BLaER1 (cell line): ENCODE data around the gene ENTHD1.

ENCODE experiments used
- H3K27ac ChIP-seq: shearing (Covaris generic); formaldehyde crosslinking; 2 replicates; pipeline ENCODE4 v1.8.1; 2022
- H3K27me3 ChIP-seq: shearing (Covaris generic); formaldehyde crosslinking; 2 replicates; pipeline ENCODE4 v1.8.1; 2022
- H3K36me3 ChIP-seq: shearing (Covaris generic); formaldehyde crosslinking; 2 replicates; pipeline ENCODE4 v1.8.1; 2022
- H3K4me1 ChIP-seq: shearing (Covaris generic); formaldehyde crosslinking; 2 replicates; pipeline ENCODE4 v1.8.1; 2022
- H3K4me2 ChIP-seq: shearing (Covaris generic); formaldehyde crosslinking; 2 replicates; pipeline ENCODE4 v1.8.1; 2022
- H3K4me3 ChIP-seq: shearing (Covaris generic); formaldehyde crosslinking; 2 replicates; pipeline ENCODE4 v1.8.1; 2022
- H3K9ac ChIP-seq: shearing (Covaris generic); formaldehyde crosslinking; 2 replicates; pipeline ENCODE4 v1.8.1; 2022
- H3K9me3 ChIP-seq: shearing (Covaris generic); formaldehyde crosslinking; 2 replicates; pipeline ENCODE4 v1.8.1; 2022
- H4K20me1 ChIP-seq: shearing (Covaris generic); formaldehyde crosslinking; 2 replicates; pipeline ENCODE4 v1.8.1; 2022
- Cebpa-rat ChIP-seq: shearing (Covaris generic); IDR thresholded peaks from 2 replicates; pipeline ENCODE4 v1.8.1; 2022

ENTHD1 gene, protein sequence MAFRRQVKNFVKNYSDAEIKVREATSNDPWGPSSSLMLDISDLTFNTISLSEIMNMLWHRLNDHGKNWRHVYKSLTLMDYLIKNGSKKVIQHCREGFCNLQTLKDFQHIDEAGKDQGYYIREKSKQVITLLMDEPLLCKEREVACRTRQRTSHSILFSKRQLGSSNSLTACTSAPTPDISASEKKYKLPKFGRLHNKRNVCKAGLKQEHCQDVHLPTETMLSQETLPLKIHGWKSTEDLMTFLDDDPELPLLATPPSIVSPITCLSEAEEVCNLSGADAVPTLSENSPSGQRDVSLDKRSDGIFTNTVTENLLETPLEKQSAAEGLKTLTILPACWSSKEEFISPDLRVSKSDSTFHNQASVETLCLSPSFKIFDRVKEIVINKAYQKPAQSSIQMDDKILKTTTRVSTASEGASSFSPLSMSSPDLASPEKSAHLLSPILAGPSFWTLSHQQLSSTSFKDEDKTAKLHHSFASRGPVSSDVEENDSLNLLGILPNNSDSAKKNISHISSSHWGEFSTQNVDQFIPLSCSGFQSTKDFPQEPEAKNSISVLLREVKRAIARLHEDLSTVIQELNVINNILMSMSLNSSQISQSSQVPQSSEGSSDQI

DNA sequence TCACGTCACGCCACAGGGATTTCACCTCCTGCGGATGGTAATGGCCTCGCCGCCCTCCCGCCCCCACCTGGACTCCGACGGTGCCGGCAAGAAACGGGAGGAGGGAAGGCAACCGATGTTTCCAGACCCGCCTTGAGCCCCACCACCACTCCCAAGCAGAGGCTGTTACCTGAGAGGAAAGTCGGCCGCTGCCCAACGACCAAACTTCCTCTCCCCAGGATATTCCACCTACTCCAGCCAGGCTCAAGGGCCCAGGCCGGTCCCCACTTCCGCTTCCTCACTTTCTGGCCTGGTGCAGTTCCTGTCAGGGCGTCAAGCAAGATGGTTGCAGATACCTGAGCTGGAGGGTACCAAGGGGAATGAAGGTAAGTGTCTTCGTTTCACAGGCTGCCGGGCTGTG lies at the start of gene ENTHD1:
Gene ENTHD1, minus strand, starts transcription at position 235 of the 400 bp plus-strand sequence. CDS start 6,012 bp downstream, outside the sequence.
- no peak within 1 kb of the TSS for H3K9ac ChIP-seq
- H3K27ac ChIP-seq = no peak within 1 kb of the TSS
- no peaks in the 10 kb centered on the region for H3K27me3 ChIP-seq
- peaks cover 16% of the 10 kb centered on the region for H3K4me1 ChIP-seq
- H4K20me1 ChIP-seq = no peaks in the 10 kb centered on the region
- no peak for TF ChIP-seq Cebpa-rat
- H3K36me3 ChIP-seq = no peaks in the 10 kb centered on the region
- H3K4me2 ChIP-seq = no peak within 1 kb of the TSS
- no peaks in the 10 kb centered on the region for H3K9me3 ChIP-seq
- no peak within 1 kb of the TSS for H3K4me3 ChIP-seq

DNA sequence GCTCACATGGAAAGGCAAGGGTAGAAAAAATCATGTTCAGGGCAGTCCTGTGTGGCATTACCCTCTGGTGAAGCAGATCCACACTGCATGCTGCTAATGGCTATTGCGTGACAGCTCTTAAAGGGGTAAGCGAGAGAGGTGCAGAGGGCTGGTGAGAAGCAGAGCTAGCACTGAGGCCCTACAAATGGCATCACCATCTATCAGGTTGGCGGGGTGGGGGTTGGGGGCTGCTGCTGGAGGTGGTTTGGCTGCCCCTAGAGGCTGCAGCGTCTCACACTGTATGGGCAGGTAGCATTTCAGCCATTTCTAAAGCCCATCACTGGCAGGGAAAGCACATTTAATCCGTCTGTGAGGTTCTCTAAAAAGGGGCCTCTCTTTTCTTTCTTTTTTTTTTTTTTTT lies 49.8 kb upstream of the ENTHD1 start:
- H3K36me3 ChIP-seq = no peaks in the 10 kb centered on the region
- peaks cover 16% of the 10 kb centered on the region for H3K4me1 ChIP-seq
- H4K20me1 ChIP-seq = no peaks in the 10 kb centered on the region
- H3K27me3 ChIP-seq = no peaks in the 10 kb centered on the region
- TF ChIP-seq Cebpa-rat = no peak
- H3K27ac ChIP-seq = no peak overlapping the region
- H3K9me3 ChIP-seq = no peaks in the 10 kb centered on the region
- no peak overlapping the region for H3K9ac ChIP-seq
- H3K4me3 ChIP-seq = no peak overlapping the region
- no peak overlapping the region for H3K4me2 ChIP-seq

DNA sequence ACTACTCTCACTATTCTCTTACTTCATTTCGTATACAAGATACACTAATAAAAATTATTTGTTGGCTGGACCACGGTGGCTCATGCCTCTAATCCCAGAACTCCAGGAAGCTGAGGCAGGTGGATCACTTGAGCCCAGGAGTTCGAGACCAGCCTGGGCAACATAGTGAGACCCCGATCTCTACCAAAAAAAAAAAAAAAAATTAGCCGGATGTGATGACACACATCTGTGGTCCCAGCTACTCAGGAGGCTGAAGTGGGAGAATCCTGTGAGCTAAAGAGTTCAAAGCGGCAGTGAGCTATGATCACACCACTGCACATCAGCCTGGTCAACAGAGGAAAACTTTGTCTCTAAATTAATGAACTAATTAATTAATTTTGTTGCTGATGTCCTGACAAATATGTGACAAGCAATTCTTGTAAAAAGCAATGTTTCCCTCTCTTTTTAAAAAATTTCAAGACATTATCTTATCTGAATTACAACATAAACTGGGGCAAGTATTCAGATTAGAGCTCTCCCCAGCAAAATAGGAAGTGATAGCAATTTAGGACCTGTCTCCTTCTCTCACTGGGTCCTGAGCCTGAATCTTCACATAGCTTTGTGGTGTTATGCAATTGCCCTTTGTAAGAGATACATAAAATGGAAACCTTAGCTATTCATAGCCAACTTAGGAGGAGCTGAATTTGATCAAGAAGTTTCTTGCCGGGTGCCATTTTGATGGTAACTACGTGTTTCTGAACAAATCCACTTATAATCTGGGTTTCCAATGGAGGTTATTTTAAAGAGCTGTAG lies 49.1 kb upstream of the ENTHD1 start:
- Histone ChIP-seq H3K4me1 (peaks cover 15% of the 10 kb centered on the region), H3K4me3 (no peak overlapping the region), H3K27ac (no peak overlapping the region), H3K9ac (no peak overlapping the region), H4K20me1 (no peaks in the 10 kb centered on the region), H3K9me3 (no peaks in the 10 kb centered on the region), H3K4me2 (no peak overlapping the region), H3K27me3 (no peaks in the 10 kb centered on the region), H3K36me3 (no peaks in the 10 kb centered on the region)
- TF ChIP-seq Cebpa-rat = no peak

DNA sequence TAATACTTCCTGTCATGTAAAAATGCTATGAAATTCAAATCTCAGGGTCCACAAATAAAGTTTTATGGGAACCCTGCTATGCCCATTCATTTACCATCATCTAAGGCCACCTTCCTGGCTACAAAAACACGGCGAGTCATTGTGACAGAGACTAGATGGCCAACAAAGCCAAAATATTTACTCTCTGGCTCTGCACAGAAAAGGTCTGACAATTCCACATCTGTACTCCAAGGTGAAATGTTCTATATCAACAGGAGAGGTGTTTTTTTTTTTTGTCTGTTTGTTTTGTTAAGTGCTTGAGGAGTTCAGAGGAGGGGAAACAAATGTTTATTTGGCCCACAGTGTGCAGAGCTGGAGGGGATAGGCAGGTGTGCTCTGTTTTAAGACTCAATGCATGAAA lies 48.0 kb upstream of the ENTHD1 start:
- no peaks in the 10 kb centered on the region for H3K9me3 ChIP-seq

DNA sequence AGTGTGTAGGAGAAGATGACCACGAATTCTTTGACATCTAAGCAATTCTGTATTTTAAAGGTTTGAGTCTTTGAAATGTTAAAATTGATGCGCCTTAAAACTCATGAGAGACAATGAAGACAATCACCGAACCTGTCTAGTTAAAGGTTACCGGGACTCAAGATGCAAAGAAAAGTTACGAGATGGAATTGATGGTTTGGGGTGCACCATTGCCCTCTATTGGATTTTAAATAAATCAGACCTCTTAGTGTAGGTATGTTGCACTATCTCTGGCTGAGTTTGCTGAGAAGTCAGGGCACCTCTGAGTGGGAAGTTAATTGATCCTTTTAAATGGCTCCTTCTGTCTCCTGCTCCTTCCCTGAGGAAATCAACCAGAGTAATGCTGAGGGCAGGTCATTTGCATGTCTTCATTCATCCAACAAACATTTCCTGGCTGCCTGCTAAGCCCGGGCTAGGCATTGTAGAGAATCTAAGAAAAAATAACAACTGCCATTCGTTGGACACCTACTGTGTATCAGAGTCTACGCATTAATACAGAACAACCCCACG lies 47.3 kb upstream of the ENTHD1 start:
- Histone ChIP-seq H3K27me3 (no peaks in the 10 kb centered on the region), H3K9ac (no peak overlapping the region), H3K4me3 (no peak overlapping the region), H3K9me3 (no peaks in the 10 kb centered on the region), H3K4me1 (no peaks in the 10 kb centered on the region), H3K36me3 (no peaks in the 10 kb centered on the region), H3K4me2 (no peak overlapping the region), H4K20me1 (no peaks in the 10 kb centered on the region), H3K27ac (no peak overlapping the region)
- TF ChIP-seq Cebpa-rat = no peak

More for the DNA sequence above, 48.0 kb upstream of the ENTHD1 start:
- Histone ChIP-seq H3K27me3 (no peaks in the 10 kb centered on the region), H4K20me1 (no peaks in the 10 kb centered on the region), H3K4me2 (no peak overlapping the region), H3K36me3 (no peaks in the 10 kb centered on the region), H3K4me3 (no peak overlapping the region), H3K4me1 (peaks cover 4% of the 10 kb centered on the region), H3K27ac (no peak overlapping the region), H3K9ac (no peak overlapping the region)
- no peak for TF ChIP-seq Cebpa-rat

DNA sequence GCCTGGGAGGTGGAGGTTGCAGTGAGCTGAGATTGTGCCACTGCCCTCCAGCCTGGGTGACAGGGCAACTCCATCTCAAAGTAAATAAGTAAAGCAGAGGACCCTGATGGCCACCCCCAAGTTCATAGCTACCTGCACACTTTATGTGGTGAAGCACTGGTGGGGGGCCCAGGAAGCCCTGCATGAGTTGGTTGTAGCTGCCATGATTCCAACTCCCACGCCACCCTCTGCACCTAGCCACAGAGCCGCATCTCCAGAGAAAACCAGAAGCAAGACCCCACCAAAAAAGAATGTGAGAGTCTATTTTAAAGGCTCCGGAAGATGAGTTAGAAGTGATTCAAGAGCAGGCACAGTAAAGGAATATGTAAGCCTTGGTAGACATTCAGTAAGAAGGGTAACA lies 46.3 kb upstream of the ENTHD1 start:
- H3K9me3 ChIP-seq = no peaks in the 10 kb centered on the region

DNA sequence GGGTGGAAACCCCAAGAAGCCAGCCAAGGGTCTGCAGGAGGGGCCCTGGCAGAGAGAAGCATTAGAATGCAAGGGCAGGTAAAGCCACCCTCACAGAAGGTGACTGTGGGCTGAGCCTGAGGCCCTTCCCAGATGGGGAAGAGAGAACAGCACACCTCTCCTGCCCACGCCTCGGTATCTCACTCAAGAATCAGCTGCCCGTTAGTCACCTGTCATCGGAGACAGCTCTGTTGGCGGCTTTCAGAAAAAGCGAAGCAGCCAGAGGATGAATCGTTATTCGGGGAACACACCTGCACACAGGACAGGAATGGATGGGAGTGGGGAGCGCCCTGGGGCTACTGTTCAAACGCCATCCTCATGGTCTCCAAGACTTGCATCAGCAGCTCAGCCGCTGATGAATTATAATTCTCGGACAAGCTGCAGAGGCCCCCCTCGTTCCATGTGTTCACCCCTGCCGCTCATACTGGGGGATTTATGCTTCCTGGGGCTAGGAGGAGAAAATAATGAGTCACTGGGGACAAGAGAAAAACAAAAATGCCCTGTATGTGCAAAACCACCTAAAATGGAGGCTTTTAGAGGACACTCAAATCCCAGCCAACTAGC lies 45.0 kb upstream of the ENTHD1 start:
- Histone ChIP-seq H3K4me2 (no peak overlapping the region), H3K9me3 (no peaks in the 10 kb centered on the region), H4K20me1 (no peaks in the 10 kb centered on the region), H3K27me3 (no peaks in the 10 kb centered on the region), H3K36me3 (no peaks in the 10 kb centered on the region), H3K4me3 (no peak overlapping the region), H3K27ac (no peak overlapping the region), H3K9ac (no peak overlapping the region), H3K4me1 (peaks cover 8% of the 10 kb centered on the region)
- no peak for TF ChIP-seq Cebpa-rat

More for the DNA sequence above, 46.3 kb upstream of the ENTHD1 start:
- Histone ChIP-seq H3K9ac (no peak overlapping the region), H3K27ac (no peak overlapping the region), H4K20me1 (no peaks in the 10 kb centered on the region), H3K4me1 (no peaks in the 10 kb centered on the region), H3K4me3 (no peak overlapping the region), H3K4me2 (no peak overlapping the region), H3K27me3 (no peaks in the 10 kb centered on the region), H3K36me3 (no peaks in the 10 kb centered on the region)
- TF ChIP-seq Cebpa-rat = no peak

DNA sequence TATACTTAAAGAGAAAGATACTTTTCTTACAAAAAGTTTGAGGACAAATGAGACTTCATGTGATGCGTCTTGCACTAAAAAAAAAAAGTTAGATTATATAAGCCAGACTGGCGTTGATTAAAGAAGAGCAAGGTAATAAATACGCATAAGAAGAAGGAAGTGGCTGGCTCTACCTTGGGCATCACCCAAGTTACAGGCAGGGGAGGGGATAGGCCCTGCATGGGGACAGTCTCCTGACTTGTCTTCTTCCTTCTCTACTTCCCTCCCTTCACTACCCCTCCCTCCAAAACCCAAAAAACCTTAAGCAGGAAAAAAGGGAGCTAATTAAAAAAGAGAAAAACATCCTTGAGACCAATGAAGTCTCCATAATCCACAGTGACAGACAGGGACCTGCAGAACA lies 44.3 kb upstream of the ENTHD1 start:
- Histone ChIP-seq H3K27me3 (no peaks in the 10 kb centered on the region), H3K4me3 (no peak overlapping the region), H3K27ac (no peak overlapping the region), H3K36me3 (no peaks in the 10 kb centered on the region), H4K20me1 (no peaks in the 10 kb centered on the region), H3K4me2 (no peak overlapping the region), H3K9ac (no peak overlapping the region), H3K9me3 (no peaks in the 10 kb centered on the region), H3K4me1 (peaks cover 15% of the 10 kb centered on the region)
- TF ChIP-seq Cebpa-rat = no peak

DNA sequence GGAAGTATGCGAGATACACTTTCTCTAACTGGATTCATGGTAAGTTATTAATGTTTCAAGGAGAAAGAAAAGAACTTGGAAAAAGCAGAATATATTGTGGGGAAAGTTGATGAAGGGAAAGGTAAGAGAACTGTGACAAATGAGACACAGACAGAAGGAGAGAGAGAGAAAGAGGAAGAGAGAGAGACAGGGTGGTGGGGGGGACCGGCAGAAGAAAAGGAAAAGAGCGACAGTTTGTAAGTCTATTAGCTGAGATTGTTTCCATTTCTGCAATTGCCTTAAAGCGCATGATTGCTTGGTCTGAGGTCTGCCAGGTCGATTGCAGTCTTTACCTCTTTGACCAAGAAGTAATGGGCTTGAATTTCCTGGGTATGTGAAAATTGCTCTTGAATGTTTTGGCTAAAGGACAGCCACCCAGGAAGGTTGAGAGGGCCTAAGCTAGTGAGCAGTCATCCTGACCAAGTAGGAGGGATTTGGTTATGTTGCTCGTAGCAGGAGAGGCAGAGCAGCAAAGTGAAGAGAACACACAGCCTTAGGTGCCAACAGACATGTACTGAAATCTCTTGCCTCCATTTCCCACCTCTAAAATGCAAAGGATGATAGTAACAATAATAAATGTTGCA lies 43.1 kb upstream of the ENTHD1 start:
- Histone ChIP-seq H3K9me3 (no peaks in the 10 kb centered on the region), H3K27ac (no peak overlapping the region), H3K4me1 (peaks cover 18% of the 10 kb centered on the region), H3K9ac (no peak overlapping the region), H3K27me3 (no peaks in the 10 kb centered on the region), H3K4me3 (no peak overlapping the region), H3K36me3 (no peaks in the 10 kb centered on the region), H3K4me2 (no peak overlapping the region), H4K20me1 (no peaks in the 10 kb centered on the region)
- no peak for TF ChIP-seq Cebpa-rat
